ENCODE results near the gene GDF15.

DNA sequence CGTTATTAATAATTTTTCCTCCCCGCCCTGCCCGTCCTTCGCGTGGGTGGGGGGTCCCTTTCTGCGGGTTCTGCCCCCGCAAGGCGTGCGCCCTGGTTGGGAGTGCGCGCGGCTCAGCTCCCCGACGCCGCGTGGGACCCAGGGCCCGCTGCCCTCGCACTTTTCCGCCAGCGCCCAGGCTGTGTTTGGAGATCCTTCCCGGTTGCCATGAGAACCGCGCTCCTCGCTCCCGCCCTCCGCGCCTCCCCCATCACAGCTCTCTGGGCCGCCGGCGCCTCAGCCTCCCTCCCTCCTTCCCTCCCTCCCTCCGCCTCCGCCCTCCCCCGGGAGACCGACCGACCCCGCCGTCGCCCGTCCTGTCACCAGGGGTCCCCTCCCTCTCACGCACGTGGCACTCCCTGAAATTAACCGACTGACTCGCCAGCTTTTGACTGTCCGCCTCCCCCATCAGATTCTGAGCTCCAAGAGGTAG, 30.9 kb downstream of the GDF15 start:
- TF ChIP-seq, protein P1, sequence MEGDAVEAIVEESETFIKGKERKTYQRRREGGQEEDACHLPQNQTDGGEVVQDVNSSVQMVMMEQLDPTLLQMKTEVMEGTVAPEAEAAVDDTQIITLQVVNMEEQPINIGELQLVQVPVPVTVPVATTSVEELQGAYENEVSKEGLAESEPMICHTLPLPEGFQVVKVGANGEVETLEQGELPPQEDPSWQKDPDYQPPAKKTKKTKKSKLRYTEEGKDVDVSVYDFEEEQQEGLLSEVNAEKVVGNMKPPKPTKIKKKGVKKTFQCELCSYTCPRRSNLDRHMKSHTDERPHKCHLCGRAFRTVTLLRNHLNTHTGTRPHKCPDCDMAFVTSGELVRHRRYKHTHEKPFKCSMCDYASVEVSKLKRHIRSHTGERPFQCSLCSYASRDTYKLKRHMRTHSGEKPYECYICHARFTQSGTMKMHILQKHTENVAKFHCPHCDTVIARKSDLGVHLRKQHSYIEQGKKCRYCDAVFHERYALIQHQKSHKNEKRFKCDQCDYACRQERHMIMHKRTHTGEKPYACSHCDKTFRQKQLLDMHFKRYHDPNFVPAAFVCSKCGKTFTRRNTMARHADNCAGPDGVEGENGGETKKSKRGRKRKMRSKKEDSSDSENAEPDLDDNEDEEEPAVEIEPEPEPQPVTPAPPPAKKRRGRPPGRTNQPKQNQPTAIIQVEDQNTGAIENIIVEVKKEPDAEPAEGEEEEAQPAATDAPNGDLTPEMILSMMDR (IDR thresholded peaks at IDR 0.05; ENCODE audit: low read length), result no peak
- TF ChIP-seq EZH2phosphoT487 (IDR thresholded peaks at IDR 0.05; ENCODE audit: low read length), result no peak

Data from MM.1S (cell line).